ENCODE data around the gene ATP6V1F.
A peak's percentile ranks its signal among the peaks of the same experiment; 100 is the strongest.
"Not testable (repeated sequence)": the region's sequence is repeated elsewhere in the genome, so short reads cannot be mapped to it uniquely, and the experiment has no call there.

ATP6V1F gene

GRCh38 chr7:128903621-128904361 lies 41.1 kb downstream of the ATP6V1F start:
- no peak for DNase-seq

GRCh38 chr7:128904381-128905197 lies 41.9 kb downstream of the ATP6V1F start:
- peak; percentile 17 for DNase-seq

GRCh38 chr7:128906001-128906765 lies 43.5 kb downstream of the ATP6V1F start:
- no peak for DNase-seq

- no peak for DNase-seq
Observed at GRCh38 chr7:128906766-128907559, 44.3 kb downstream of the ATP6V1F start.

GRCh38 chr7:128908750-128909624 lies 46.3 kb downstream of the ATP6V1F start:
- DNase-seq, result no peak

- no peak for DNase-seq
Observed at GRCh38 chr7:128909625-128910568, 47.2 kb downstream of the ATP6V1F start.

GRCh38 chr7:128910569-128910945 lies 47.9 kb downstream of the ATP6V1F start, which contains the start of gene KCP:
Gene KCP (minus strand): TSS chr7:128910709. CDS start chr7:128910676, 33 bp downstream.
- DNase-seq, result no peak

- DNase-seq, result no peak
Observed at GRCh38 chr7:128911423-128912031, 48.9 kb downstream of the ATP6V1F start.

- DNase-seq, result no peak
Observed at GRCh38 chr7:128912281-128912680, 49.6 kb downstream of the ATP6V1F start.

- not testable (repeated sequence) for DNase-seq
Observed at GRCh38 chr7:128912709-128913495, 50.2 kb downstream of the ATP6V1F start.

GRCh38 chr7:128913870-128914565 lies 51.4 kb downstream of the ATP6V1F start:
- no peak for DNase-seq

- no peak for DNase-seq
Observed at GRCh38 chr7:128914566-128915151, 52.0 kb downstream of the ATP6V1F start.

GRCh38 chr7:128915271-128915819 lies 52.7 kb downstream of the ATP6V1F start:
- DNase-seq, result no peak
